Retina (tissue), 1 donor: ENCODE data around the gene TTC39B.

ENCODE experiments used
- DNase-seq: peaks from one replicate; pipeline ENCODE4 v3.0.0-alpha.2; 2016

TTC39B gene

DNA sequence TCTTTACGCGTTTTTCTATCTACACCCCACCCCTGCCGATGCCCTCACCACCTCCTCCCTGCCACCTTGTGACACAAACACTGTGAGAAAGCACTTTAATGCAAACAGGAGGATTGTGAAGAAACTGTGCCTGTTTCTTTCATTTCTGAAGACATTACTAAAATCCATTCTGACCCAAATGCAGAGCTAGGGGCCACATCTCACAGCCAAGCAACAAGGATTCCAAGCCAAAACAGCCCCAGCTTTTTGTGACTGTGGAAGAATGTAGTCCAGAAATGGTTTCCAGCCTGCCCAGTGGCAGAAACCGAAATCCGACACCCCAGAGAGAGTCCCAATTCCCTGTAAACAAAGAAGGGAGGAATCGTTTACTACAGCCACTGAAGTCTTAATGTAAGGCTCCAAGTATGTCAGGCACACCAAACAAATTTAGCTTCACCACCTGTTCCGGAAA, 190.9 kb downstream of the TTC39B start:
- DNase-seq: no peak

GRCh38 chr9:15115702-15116101, 191.3 kb downstream of the TTC39B start:
- no peak for DNase-seq

DNA sequence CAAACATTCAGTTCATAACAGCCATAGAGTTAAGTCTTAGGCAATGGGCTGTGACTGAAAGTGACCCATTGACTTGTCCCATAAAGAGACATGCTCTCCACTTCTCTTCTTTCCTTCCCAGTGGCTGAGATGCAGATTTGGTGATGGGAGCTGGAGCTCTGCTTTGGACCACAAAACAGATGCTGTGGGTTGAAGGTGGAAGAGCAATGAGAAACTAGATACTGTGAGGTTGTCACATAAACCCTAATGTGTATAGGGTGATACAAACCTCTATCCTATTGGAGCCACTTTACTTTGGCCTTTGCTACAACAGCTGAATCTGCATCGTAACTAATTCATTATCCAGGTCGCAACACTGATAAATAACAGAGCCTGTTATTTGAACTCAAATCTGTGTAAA, 192.0 kb downstream of the TTC39B start:
- DNase-seq: no peak
